Transverse colon (tissue), 4 donors: ENCODE results near the gene ZBTB5. TPM values are rescaled to one million over a fixed set of nuclear protein-coding genes. Genes with fewer than 3 reads are reported as not detected.

ENCODE experiments used
- DNase-seq: peaks from one replicate; pipeline ENCODE4 v3.0.0-alpha.2; 2019
- H3K27ac ChIP-seq, 4 donors: fragments of 200-600 bp; sonication (generic); 2 replicates each; pipeline ENCODE4 v1.5.1; 2016 to 2018; ENCODE audit warnings: inconsistent platforms in 4 of 4
- H3K27me3 ChIP-seq: fragments of 200-600 bp; sonication (generic); 2 replicates; pipeline ENCODE4 v1.5.1; 2017; ENCODE audit warnings: inconsistent platforms
- H3K36me3 ChIP-seq, 4 donors: fragments of 200-600 bp; sonication (generic); 2 replicates each; pipeline ENCODE4 v1.5.1; 2017 to 2019; ENCODE audit warnings: inconsistent platforms in 4 of 4
- H3K4me1 ChIP-seq, 4 donors: fragments of 200-600 bp; sonication (generic); 2 replicates each; pipeline ENCODE4 v1.5.1; 2017 to 2020; ENCODE audit warnings: inconsistent platforms in 4 of 4
- H3K4me3 ChIP-seq, 4 donors: fragments of 200-600 bp; sonication (generic); 1 replicate in 1 of 4; 2 replicates in 3 of 4; pipeline versions ENCODE4 v1.5.1 to v1.6.1; 2017 to 2019; ENCODE audit warnings: inconsistent platforms in 4 of 4
- H3K9me3 ChIP-seq, 2 donors: fragments of 200-600 bp; sonication (generic); 2 replicates each; pipeline ENCODE4 v1.5.1; 2017 to 2019; ENCODE audit warnings: inconsistent platforms in 2 of 2
- CTCF ChIP-seq, 5 experiments: fragments of 200-600 bp in 3 of 5; fragments of 450-650 bp in 2 of 5; sonication (generic) in 3 of 5; IDR thresholded peaks; 1 replicate in 2 of 5; 2 replicates in 3 of 5; pipeline ENCODE4 v1.5.1; 2016 to 2017; ENCODE audit warnings: antibody characterized with exemption in 5 of 5, inconsistent platforms in 3 of 5, mild to moderate bottlenecking in 2 of 5, moderate library complexity in 1 of 5
- EP300 ChIP-seq: sonication (generic); formaldehyde crosslinking; IDR thresholded peaks from one replicate; pipeline ENCODE4 v1.6.1; 2017; ENCODE audit warnings: antibody characterized with exemption, low read depth
- POLR2A ChIP-seq: fragments of 450-650 bp; IDR thresholded peaks from one replicate; pipeline ENCODE4 v1.6.1; 2016; ENCODE audit warnings: antibody characterized with exemption, mild to moderate bottlenecking, moderate library complexity
- POLR2AphosphoS5 ChIP-seq, 3 donors: sonication (generic); formaldehyde crosslinking; IDR thresholded peaks; one replicate each; pipeline ENCODE4 v1.6.1; 2016; ENCODE audit warnings: antibody characterized with exemption in 3 of 3
- WGBS, 2 donors: methylation state at CpG; one replicate each; pipeline ENCODE4 v1.1.5; 2018; ENCODE audit warnings: low coverage in 1 of 2; 5-methylcytosine and 5-hydroxymethylcytosine counted together
- in situ Hi-C, 4 donors: fragments of 200-750 bp; cut with MboI; loops; one replicate each; pipeline versions ENCODE4 v1.15.0 to v1.15.1; 2017; ENCODE audit warnings: low sequenced_read_pairs in 3 of 4, low pct_ligation_motif_present in 1 of 4, low pct_unique_long_range_greater_than_20kb in 1 of 4
- intact Hi-C: fragments of 100-400 bp; cut with DNase I; formaldehyde crosslinking; loops from one replicate; pipeline ENCODE4 v1.15.1; 2023; ENCODE audit warnings: low total_unique reads
- total RNA-seq, 4 donors: library from RNA; depleted of rRNA; stranded (reverse); fragments of >200 nt; gene quantifications; one replicate each; pipeline ENCODE4 v1.1.0, GENCODE V29; 2016

ZBTB5 gene
- total RNA-seq, 4 donors from 2014 or later, result 3.2 to 14.6 (median 12.8) TPM

GRCh38 chr9:37444890-37445289 lies 20.4 kb downstream of the ZBTB5 start:
- no peak for DNase-seq
- intact Hi-C loops, result no loop called here
- in situ Hi-C loops, result no loop called here
- no peaks in the 10 kb centered on the region for H3K27me3 ChIP-seq
- no peaks in the 10 kb centered on the region for H3K9me3 ChIP-seq
- H3K4me3 ChIP-seq, result no peak overlapping the region
- TF ChIP-seq CTCF (IDR thresholded peaks at IDR 0.05), result no peak
- no peak for TF ChIP-seq EP300
- TF ChIP-seq POLR2A, result no peak
- no peak for TF ChIP-seq POLR2AphosphoS5 (IDR thresholded peaks at IDR 0.05)
- H3K4me1 ChIP-seq, result peaks cover 0 to 24% (median 11%) of the 10 kb centered on the region in 4 donors
- H3K27ac ChIP-seq, result no peak overlapping the region
- H3K36me3 ChIP-seq, result peaks cover 0 to 24% (median 5%) of the 10 kb centered on the region in 4 donors
- 42 to 61% methylated on average over 2 of the region's 2 CpGs for WGBS, 2 donors

- TF ChIP-seq POLR2A, result no peak
- no peak for TF ChIP-seq POLR2AphosphoS5 (IDR thresholded peaks at IDR 0.05)
- TF ChIP-seq CTCF (IDR thresholded peaks at IDR 0.05), result no peak
- TF ChIP-seq EP300, result no peak
- no peak overlapping the region for H3K27ac ChIP-seq
- no peak overlapping the region for H3K4me3 ChIP-seq
- intact Hi-C loops (no loop called here), in situ Hi-C loops (no loop called here)
- H3K4me1 ChIP-seq, result peaks cover 0 to 24% (median 11%) of the 10 kb centered on the region in 4 donors
- no peak for DNase-seq
- H3K9me3 ChIP-seq, result no peaks in the 10 kb centered on the region
- H3K36me3 ChIP-seq, result peaks cover 0 to 30% (median 9%) of the 10 kb centered on the region in 4 donors
- H3K27me3 ChIP-seq, result no peaks in the 10 kb centered on the region
- 97 to 100% methylated on average over 2 to 5 of the region's 5 CpGs for WGBS, 2 donors
Observed at GRCh38 chr9:37443566-37443965, 21.7 kb downstream of the ZBTB5 start.

GRCh38 chr9:37442556-37442955 lies 22.7 kb downstream of the ZBTB5 start:
- 80 to 94% methylated on average over 1 to 2 of the region's 2 CpGs for WGBS, 2 donors
- in situ Hi-C loops, result no loop called here
- no peaks in the 10 kb centered on the region for H3K27me3 ChIP-seq
- TF ChIP-seq POLR2AphosphoS5 (IDR thresholded peaks at IDR 0.05) (no peak), CTCF (IDR thresholded peaks at IDR 0.05) (no peak), EP300 (no peak), POLR2A (no peak)
- no peak overlapping the region for H3K4me3 ChIP-seq
- no peak for DNase-seq
- no peaks in the 10 kb centered on the region for H3K9me3 ChIP-seq
- peaks cover 0 to 38% (median 13%) of the 10 kb centered on the region in 4 donors for H3K36me3 ChIP-seq
- intact Hi-C loops, result no loop called here
- no peak overlapping the region for H3K27ac ChIP-seq
- H3K4me1 ChIP-seq, result peaks cover 0 to 24% (median 11%) of the 10 kb centered on the region in 4 donors

GRCh38 chr9:37441776-37442370 lies 23.4 kb downstream of the ZBTB5 start:
- Histone ChIP-seq H3K27me3 (no peaks in the 10 kb centered on the region), H3K9me3 (no peaks in the 10 kb centered on the region), H3K4me1 (peaks cover 0 to 24% (median 11%) of the 10 kb centered on the region in 4 donors), H3K4me3 (no peak overlapping the region), H3K27ac (no peak overlapping the region), H3K36me3 (peaks cover 0 to 45% (median 16%) of the 10 kb centered on the region in 4 donors)
- WGBS, 2 donors, result 91% methylated on average over 21 of the region's 21 CpGs; no CpG with 5 or more reads in 1 of the 2 donors
- intact Hi-C loops (no loop called here), in situ Hi-C loops (no loop called here)
- no peak for DNase-seq
- TF ChIP-seq CTCF (IDR thresholded peaks at IDR 0.05), result no peak
- TF ChIP-seq EP300, result no peak
